ENCODE measurements around the gene ZNF654. TPM values are rescaled to one million over a fixed set of nuclear protein-coding genes. Genes with fewer than 3 reads are reported as not detected.

ZNF654 gene
- total and polyA plus RNA-seq, 2 experiments from 2014 or later, result 6.3 to 16.2 TPM

GRCh38 chr3:88123526-88123925, 64.5 kb downstream of the ZNF654 start:
- TF ChIP-seq EZH2phosphoT487 (IDR thresholded peaks at IDR 0.05; ENCODE audit: low read depth, severe bottlenecking, unreplicated experiment) (no peak), CTCF (IDR thresholded peaks at IDR 0.05; ENCODE audit: poor library complexity) (no peak), EZH2 (IDR thresholded peaks at IDR 0.05; ENCODE audit: borderline replicate concordance) (no peak)
- Histone ChIP-seq H2AFZ (no peak overlapping the region), H3K79me2 (peaks cover 17% of the 10 kb centered on the region), H3K9me3 (ENCODE audit: low read depth) (peaks cover 3% of the 10 kb centered on the region), H4K20me1 (ENCODE audit: insufficient read depth, poor library complexity, severe bottlenecking) (no peaks in the 10 kb centered on the region), H3K36me3 (replicated peaks; ENCODE audit: insufficient read depth, low read depth) (no peaks in the 10 kb centered on the region), H3K27ac (no peak overlapping the region), H3K4me1 (ENCODE audit: insufficient read depth) (no peaks in the 10 kb centered on the region), H3K27me3 (no peaks in the 10 kb centered on the region), H3K4me2 (no peak overlapping the region), H3K9me2 (replicated peaks; ENCODE audit: insufficient read depth) (no peaks in the 10 kb centered on the region), H3K4me3 (no peak overlapping the region)
- DNase-seq (ENCODE audit: low spot score), result no peak
- WGBS (ENCODE audit: low lambda C conversion rate, missing lambda C conversion rate), result 96% methylated on average over 1 of the region's 1 CpG

GRCh38 chr3:88131695-88132094, 72.6 kb downstream of the ZNF654 start:
- TF ChIP-seq EZH2phosphoT487 (IDR thresholded peaks at IDR 0.05; ENCODE audit: low read depth, severe bottlenecking, unreplicated experiment), result no peak
- TF ChIP-seq CTCF (IDR thresholded peaks at IDR 0.05; ENCODE audit: poor library complexity), result no peak
- TF ChIP-seq EZH2 (IDR thresholded peaks at IDR 0.05; ENCODE audit: borderline replicate concordance), result no peak

GRCh38 chr3:88132894-88133293, 73.8 kb downstream of the ZNF654 start:
- WGBS (ENCODE audit: low lambda C conversion rate, missing lambda C conversion rate), result 77% methylated on average over 1 of the region's 1 CpG
- H3K36me3 ChIP-seq (replicated peaks; ENCODE audit: insufficient read depth, low read depth), result no peaks in the 10 kb centered on the region
- no peak overlapping the region for H3K4me2 ChIP-seq

More at GRCh38 chr3:88131695-88132094, 72.6 kb downstream of the ZNF654 start:
- H3K4me2 ChIP-seq, result no peak overlapping the region
- H3K27ac ChIP-seq, result no peak overlapping the region
- H3K4me3 ChIP-seq, result no peak overlapping the region
- H3K27me3 ChIP-seq, result no peaks in the 10 kb centered on the region
- DNase-seq (ENCODE audit: low spot score), result no peak
- H3K9me3 ChIP-seq (ENCODE audit: low read depth), result no peaks in the 10 kb centered on the region
- no peak overlapping the region for H2AFZ ChIP-seq
- peaks cover 6% of the 10 kb centered on the region for H3K4me1 ChIP-seq (ENCODE audit: insufficient read depth)
- H3K36me3 ChIP-seq (replicated peaks; ENCODE audit: insufficient read depth, low read depth), result no peaks in the 10 kb centered on the region
- no peaks in the 10 kb centered on the region for H4K20me1 ChIP-seq (ENCODE audit: insufficient read depth, poor library complexity, severe bottlenecking)
- H3K79me2 ChIP-seq, result peaks cover 4% of the 10 kb centered on the region
- no peaks in the 10 kb centered on the region for H3K9me2 ChIP-seq (replicated peaks; ENCODE audit: insufficient read depth)
- 96% methylated on average over 1 of the region's 1 CpG for WGBS (ENCODE audit: low lambda C conversion rate, missing lambda C conversion rate)

More at GRCh38 chr3:88132894-88133293, 73.8 kb downstream of the ZNF654 start:
- Histone ChIP-seq H3K9me3 (ENCODE audit: low read depth) (no peaks in the 10 kb centered on the region), H2AFZ (no peak overlapping the region), H3K4me3 (no peak overlapping the region), H3K27ac (no peak overlapping the region), H3K4me1 (ENCODE audit: insufficient read depth) (peaks cover 6% of the 10 kb centered on the region), H4K20me1 (ENCODE audit: insufficient read depth, poor library complexity, severe bottlenecking) (no peaks in the 10 kb centered on the region), H3K9me2 (replicated peaks; ENCODE audit: insufficient read depth) (no peaks in the 10 kb centered on the region), H3K79me2 (no peaks in the 10 kb centered on the region), H3K27me3 (no peaks in the 10 kb centered on the region)
- no peak for TF ChIP-seq CTCF (IDR thresholded peaks at IDR 0.05; ENCODE audit: poor library complexity)
- no peak for TF ChIP-seq EZH2phosphoT487 (IDR thresholded peaks at IDR 0.05; ENCODE audit: low read depth, severe bottlenecking, unreplicated experiment)
- TF ChIP-seq EZH2 (IDR thresholded peaks at IDR 0.05; ENCODE audit: borderline replicate concordance), result no peak
- no peak for DNase-seq (ENCODE audit: low spot score)
